Measurements from ENCODE around the gene ARPC2.

GRCh38 chr2:218187296-218188015 lies 29.5 kb upstream of the ARPC2 start:
- TF ChIP-seq CTCF (IDR thresholded peaks at IDR 0.05 in 8 of 11, conservative IDR thresholded peaks at IDR 0.05 in 3 of 11) (no peak), POLR2AphosphoS5 (IDR thresholded peaks at IDR 0.05) (no peak), POLR2A (IDR thresholded peaks at IDR 0.05) (no peak)
